NCI-H1417 treated with DMSO at 0.1 percent for 48 hours (cell line): Measurements from ENCODE around the gene MUC6.

Experiments
- DNase-seq: peaks from one replicate; lab custom pipeline; 2025; lab: John Stamatoyannopoulos, UW

The MUC6 gene

DNA sequence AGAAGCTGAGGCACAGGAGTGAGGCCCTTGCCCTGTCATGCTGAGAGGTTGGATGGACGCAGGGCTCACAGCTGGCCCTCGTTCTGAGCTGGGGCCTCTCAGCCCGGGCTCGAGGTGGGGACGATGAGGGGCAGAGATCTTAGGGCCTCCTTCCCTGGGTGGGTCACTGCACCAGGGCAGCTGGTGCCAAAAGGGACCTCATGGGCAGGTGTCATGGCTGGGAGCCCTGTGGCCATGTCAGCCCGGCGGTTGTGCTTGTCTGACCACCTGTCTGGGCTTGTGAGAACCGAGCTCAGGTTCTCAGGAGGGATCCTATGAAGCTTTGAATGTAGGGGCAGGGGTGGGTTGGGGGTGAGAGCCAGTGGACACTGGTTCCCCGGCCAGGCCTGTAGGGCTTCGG lies 1.8 kb upstream of the MUC6 start:
- no peak for DNase-seq

DNA sequence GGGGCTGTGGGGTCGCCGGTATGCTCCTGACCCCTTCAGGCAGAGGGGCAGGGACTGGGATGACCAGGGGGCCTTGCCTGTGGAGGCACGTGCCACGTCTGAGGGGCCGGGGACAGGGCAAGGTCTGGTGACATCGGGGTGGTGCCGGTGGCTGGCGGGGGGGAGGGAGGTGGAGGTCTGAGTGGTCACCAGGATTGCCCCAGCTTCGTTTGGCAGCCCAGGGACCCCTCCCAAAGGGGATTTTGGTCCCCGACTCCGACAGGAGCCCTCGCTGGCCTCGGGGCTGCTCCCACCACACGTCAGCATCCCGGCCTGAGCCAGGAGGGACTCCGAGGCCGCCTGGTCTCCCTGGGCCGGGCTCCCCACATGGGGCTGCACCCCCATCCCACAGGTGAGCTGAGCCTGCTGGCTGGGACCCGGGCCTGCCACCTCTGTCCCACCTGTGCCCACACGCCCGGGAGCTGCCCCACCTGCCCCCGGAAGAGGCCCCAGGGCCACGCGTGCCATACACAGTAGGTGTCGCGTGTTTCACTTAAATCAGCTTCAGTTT lies 1.1 kb upstream of the MUC6 start:
- no peak for DNase-seq

DNA sequence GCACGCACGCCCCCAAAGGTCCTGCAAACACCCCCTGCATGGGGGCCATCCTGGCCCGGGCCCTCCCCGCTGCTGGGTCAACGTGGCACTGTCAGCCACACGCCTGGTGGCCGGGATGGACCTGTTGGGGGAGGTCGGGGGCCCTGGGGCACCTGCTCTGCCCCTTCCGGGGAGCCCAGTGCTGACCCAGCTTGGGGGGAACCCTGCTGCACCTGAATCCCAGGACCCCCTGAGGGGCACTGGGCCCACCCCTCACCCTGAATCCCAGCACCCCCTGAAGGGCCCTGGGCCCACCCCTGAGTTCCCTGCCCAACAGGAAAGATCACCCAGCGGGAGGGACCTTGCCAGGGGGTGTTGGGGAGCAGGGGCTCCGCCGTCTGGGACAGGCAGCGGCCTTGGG lies 413 bp upstream of the MUC6 start:
- DNase-seq = no peak

DNA sequence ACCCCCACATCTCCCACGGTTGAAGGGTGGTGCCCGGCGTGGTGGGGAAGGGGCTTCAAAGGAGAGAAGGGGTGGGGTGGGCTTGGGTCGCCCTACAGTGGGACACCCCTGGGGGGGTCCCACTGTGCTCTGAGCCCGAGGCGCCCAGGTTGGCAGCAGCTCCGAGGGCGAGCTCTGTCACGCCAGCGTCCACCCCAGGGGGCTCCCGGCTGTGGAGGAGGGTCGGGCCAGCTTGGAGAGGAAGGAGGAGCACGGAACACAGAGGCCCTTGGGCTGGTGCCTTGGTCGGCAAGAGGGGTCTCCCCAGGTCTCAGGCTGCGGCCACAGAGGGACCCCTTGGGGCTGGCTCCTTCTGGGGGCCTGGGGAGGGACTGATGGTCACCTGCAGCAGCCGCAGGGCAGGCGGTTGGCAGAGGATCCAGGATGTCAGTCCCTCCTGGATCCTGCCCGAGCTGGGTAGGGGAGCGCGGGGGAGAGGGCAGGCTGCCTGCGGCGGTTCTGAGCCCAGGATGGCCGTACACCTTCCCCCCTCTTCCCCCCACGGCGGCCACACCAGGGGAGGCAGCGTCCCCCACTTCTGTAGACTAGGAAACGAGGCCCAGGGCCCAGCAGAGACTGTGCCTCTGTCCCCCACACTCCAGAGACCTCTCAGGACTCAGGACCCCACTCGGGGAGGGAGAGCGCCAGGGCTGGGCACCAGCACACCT lies 788 bp downstream of the MUC6 start:
- no peak for DNase-seq

DNA sequence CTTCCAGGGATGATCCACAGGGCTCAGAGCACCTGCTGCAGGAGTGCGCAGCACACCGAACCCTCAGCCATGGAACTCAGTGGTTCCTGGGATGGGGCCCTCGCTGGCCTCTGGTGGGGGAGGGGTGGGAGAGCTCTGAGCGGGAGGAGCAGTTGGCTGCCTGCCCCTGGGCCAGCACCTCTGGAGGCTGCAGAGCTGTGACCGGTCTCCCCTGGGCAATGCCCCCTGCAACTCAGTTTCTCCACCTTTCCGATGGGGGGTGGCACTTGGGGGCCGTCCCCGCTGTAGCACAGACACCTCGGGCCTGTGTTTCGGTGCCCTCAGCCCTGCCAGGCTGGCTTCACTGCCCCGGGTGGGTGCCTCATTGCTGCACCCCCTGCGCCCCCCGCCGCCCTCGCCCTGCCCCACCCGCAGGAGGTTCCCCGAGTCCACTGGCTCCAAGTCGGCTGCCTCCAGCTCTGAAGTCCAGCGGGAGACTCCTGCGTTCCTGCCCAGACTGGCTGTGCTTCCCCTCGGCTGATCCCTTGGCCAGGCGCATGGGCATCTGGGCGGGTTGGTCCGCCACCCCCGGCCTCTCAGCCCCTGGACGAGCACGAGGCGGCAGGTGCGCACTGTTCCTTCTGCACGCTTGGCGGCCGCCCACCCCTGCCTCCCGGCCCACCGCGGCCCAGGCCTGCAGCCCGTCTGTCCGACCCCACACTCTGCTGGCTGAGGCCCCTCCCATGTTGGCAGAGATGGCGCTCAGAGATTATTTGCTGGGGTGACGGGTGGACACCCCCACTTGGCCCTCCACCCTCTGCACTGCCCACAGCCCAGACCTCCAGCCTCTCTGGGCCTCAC lies 1.8 kb downstream of the MUC6 start:
- no peak for DNase-seq

DNA sequence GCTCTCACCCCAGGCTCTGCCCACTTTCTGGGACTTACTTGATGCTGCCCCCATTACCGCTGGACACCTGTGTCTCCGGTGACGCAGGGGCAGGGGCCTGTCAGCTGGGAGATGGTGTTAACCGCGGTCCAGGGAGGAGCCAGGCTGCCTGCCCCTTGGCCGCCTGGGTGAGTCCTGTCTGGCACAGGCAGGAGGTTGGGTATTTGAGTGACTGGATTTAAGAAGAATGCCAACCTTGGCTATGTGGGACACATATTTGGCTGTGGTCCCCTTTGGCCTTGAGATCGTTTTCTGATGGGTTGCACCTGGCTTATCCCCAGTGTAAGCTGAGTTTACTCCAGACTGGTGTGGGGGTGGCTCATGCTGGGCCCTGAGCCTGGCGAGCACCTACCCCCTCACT lies 2.5 kb downstream of the MUC6 start:
- no peak for DNase-seq

DNA sequence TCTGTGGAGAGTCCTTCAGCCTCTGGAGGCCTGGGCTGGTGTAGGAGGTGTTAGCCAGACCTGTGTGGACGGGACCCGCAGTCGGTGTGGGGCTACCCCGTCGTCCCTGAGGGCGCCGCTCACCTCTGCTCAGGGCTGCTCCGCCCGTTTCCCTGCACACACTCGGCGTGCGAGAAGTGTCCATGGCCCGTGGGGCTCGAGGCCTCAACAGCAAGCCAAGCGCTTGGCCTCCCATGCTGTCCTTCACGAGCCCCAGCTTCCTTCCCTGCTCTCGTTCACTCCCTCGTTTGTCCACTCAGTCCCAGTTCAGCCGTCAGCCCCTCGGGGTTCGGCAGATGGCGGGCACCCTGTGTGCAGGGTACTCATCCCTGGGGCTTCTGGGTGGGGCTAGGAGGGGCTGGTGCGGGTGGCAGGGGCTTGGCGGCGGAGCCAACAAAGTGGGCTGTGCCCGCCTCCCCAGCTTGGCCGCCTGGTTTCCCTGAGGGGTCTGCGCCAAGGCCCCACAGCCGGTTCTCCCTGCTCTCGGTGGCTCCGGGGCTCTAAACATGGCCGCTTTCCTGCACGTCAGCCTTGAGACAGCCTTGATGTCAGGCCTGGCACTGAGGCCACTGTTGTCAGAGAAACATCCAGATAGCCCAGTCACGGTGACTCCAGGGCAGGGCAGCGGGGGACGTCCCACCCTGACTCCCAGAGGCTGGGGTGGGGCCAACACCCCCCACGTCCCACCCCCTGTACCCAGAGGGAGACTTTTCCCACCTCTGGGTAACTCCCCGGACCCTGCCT lies 3.3 kb downstream of the MUC6 start:
- DNase-seq = no peak

DNA sequence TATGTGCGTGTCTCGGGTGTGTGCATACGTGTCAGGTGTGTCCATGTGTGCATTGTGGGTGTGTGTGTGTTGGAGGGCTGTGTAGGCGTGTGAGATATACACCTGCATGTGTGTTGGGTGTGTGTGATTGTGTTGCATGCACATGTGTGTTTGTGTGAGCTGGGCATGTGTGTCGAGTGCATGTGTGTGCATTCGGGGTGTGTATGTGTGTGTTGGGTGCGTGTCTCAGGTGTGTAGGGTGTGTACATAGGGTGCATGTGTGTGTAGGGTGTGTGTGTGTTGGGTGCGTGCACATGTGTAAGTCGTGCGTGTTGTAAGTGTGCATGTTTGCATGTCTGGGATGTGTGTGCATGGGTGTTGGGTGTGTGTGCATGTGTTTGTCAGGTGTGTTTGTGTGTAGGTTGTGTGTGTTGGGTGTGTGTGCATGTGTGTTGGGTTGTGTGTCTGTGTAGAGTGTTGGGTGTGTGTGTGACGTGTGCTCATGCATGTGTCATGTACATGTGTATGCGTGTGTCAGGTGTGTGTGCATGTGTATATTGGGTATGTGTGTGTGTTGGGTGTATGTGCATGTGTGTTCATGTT lies 4.1 kb downstream of the MUC6 start:
- no peak for DNase-seq

DNA sequence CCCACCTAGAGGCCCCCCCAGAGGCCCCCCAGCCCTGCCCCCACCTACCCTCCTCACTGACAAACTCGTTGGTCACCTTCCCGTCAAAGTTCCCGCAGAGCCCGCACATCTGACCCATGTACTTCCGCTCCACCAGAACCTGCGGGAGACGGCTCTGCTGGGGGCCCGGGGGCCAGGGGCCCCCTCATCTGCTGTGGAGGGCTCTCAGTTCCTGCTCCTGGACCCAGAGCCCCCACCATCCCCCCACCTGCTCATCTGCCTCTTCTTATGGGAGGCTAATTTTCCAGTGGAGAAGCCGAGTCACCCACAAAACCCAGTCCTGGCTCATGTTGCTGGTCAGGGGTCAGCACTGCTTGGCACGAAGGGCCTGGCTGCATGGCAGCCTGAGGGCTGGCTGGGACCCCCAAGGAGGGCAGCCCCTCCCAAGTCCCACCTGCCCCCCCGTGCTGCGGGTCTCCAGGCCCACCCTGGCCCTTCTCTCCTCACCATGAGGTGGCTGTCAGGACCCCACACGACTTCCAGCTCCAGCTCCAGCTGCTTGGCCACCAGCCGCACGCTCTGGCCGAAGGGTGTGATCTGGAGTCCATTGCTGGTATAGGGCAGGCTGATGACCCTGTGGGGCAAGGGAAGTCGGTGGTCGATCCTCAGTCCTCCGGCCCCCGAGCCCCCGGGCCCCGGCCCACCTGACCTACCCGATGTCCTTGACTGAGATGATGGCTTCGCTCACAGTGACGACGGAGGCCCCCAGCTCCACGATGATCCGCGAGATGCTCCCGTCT lies 5.2 kb downstream of the MUC6 start:
- no peak for DNase-seq

DNA sequence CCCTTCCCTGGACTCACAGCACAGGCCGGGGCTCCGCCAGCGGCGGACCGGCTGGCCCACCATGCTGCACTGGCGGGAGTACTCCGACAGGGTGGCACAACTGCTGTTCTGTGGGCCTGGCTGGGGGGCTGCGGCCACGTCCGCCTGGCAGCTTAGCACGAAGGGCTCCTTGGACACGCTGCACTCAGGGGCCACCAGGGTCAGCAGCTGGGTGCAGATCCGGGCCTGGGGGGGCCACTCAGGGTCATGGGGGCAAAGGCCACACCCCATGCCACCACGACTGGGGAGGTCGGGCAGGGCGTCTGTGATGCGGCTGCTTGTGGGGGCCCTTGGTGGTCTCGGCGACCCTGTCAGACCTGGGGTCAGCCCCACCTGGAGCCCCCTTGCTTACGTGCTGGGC lies 6.0 kb downstream of the MUC6 start:
- DNase-seq = no peak

DNA sequence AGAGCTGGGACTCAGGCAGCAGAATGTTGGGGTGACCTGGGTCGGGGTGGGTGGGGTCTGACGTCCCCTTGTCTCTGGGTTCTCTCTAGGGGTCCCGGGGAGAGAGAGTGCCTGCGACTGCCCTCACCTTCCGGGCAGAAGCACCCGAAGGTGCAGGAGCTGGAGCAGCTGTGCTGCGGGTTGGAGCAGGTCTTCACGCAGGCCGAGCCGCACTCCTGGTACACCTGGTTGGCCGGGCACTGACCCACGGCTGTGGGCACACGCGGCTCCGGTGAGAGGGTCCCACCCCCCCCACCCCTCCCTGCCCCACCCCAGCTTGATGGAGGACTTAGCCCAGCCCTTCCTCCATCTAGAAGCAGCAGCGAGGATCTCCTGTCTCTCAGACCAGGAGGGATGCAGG lies 6.4 kb downstream of the MUC6 start:
- no peak for DNase-seq

DNA sequence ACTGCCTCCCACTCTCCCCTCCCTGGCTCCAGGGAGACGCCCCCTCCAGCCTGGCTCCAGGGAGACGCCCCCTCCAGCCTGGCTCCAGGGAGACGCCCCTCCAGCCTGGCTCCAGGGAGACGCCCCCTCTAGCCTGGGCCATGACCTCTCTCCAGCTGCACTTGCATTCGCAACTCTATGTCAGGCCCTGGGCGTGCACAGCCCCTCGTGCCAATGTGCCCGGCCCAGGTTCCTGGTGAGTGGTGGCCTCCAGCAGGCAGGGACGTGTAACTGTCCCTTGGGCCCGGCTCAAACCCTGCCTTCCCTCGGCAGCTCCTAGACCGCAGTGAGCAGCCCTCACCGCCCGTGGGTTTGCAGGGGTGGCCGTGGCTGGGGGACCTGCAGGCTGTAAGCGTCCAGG lies 6.9 kb downstream of the MUC6 start:
- DNase-seq = no peak

DNA sequence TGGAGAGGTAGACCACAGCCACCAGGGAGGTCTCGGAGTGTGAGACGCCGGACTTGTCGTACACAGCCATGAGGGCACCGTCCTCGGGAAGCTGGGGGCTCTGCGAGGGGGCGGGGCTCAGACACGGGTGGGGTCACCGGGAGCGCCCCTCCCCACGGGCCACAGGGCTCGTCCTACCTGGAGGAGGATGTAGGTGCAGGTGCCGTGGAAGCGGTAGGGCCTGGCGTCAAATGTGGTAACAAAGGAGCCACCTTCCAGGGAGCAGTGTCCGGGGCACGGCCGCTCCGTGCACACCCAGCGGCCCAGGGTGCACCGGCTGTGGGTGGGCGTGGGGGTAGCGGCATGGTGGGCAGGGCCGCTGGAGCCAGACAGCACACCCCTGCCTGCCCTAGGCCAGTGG lies 7.5 kb downstream of the MUC6 start:
- DNase-seq = no peak

DNA sequence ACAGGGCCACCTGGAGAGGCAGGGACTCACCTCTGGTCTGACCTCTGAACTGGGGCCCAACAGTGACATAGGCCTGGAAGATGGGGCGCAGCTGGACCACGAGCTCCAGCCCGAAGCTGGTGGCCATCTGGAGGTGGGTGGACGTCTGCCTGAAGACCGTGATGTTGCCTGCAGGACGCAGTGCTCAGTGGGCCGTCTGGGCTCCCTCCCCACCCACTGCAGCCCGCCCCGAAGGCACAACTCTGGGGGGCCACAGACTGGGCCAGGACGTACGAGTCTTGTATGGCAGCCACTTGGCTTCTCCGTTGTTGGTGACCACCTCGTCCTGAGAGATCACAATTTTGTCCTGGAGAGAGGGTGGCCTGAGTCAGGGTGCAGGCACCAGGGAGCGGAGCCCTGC lies 7.9 kb downstream of the MUC6 start:
- no peak for DNase-seq

DNA sequence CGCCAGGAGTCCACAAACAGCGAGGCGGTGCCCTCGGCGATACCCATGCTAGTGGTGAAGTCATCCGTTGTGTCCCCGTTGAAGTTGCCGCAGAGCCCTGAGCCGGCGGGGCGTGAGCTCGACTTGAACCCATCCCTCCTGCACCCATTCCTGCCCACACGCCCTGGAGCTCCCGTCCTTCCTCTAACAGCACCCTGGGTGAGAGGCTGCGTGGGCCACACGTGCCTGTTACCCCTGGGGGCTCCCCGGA lies 8.3 kb downstream of the MUC6 start:
- DNase-seq = no peak

DNA sequence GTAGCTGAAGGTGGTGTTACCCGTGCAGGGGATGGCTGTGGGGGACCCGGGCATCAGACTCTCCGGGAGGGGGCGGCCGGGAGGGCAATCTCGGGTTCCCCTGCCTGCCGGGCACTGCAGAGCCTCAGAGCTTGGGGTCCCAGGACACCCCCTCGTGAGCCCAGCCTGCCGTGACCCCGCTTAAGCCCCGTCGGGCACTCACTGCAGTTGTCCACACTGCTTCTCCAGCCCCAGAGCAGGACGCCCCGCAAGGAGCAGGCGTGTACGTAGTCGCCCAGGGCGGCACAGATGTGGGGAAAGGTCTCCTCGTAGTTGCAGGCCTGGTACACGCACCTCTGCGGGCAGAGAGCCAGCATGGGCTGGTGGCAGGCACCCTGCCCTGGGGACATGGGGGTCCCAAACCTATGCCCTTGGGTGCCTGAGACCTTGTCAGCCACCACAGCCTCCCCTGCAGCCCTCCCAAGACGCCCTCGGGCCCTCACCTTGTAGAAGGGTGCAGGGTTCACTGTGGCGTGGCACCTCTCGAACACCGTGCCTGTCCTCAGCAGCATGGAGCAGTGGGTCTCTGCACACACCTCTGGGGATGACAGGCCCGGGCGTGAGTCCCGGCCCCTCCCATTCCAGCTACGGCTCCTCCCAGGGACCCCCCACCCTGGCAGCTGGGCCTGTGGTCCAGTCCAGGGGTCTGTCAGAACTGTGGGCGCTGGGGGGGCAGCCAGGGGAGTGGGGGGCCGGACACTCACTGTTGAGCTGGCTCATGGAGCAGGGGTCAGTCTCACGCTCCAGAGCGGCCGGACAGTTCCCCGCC lies 8.8 kb downstream of the MUC6 start:
- DNase-seq = no peak

DNA sequence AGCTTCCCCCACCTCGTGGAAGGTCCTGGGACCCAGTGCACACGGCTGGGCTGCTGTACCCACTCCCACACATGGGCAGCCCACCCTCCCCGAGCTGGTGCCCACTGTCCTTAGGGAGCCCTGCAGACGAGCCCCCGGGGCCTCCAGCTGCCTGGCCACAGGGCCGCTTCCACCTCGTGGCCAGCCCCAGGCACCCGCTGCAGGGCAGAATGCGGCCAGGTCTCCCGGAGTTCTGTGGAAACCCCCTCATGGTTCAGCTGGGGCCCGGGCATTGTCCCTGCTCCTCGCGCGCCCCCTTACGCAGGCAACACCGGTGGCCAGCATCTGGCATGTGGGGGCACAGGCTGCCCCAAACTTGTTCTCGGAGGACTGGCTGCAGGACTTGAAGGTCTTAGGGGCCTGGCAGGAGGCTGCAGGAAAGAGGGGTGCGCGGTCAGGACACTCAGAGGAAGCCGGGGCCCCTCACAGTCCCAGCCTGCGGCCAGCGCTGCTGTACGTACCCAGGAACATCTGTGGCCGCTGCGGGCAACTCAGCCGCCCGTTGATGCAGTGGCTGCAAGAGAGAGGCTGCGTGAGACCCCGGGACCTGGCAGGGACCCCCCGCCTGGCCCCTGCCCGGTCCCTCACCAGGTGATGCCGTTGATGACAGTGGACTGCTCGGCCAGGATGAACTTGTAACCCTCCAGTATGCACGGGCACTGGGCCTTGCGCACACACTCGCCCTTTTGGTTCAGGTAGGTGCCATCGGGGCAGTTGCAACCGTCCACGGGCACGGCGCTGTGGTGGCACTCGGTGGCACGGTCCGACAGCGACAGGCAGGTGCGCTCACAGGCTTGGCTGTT lies 9.7 kb downstream of the MUC6 start:
- no peak for DNase-seq

DNA sequence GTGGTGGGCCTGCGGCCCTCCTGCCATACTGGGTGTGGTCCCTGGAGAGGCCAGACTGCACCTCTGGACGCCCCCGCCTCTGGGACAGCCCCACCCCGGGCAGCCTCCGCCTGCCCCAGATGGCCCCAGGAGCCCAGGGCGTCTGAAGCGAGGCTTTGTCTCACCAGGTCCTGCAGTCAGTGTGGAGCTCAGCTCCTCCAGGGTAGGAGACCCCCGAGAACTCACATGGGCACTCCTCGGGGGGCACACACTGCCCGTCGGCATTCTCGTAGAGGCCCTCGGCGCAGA lies 10.4 kb downstream of the MUC6 start:
- DNase-seq = no peak

DNA sequence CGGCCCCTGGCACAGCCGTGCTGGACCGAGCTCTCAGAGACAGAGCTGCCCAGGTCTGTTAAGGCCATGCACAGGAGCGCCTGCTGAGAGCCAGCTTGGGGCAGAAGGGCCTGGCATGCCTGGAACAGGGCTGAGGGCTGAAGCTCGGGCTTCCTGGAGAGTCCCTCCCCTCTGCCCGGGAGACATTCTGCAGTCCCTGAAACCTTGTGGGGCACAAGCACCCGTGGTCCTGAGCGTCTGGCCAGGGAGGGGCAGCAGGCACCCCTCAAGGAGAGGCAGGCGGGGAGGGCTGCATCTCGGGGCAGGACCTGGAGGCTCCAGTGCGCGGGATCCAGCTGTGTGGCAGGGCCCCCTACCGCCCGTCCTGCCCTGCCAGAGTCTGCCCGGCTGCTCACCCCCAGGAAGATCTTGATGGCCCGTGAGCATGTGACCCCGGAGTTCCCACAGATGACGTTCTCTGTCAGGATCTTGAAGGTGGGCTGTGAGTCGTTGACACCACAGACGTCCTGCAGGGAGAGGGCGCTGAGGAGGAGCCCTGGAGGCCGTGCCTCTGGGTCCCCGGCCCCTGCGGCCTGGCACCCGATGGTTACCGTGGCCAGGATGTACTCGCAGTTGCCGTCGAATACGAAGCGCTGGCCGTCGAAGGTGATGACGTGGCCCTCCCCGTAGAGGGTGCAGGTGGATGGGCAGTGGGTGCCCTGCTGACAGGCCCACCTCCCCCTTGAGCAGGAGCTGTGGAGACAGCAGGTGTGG lies 10.9 kb downstream of the MUC6 start:
- DNase-seq = no peak
